SK-N-MC (cell line): ENCODE data around the gene MYO18B.

Experiments used
- DNase-seq: peaks from one replicate; pipeline ENCODE4 v3.0.0-alpha.2; 2011; ENCODE audit warnings: low read depth, low spot score
- H3K27ac ChIP-seq: fragments of 200-600 bp; sonication (generic); 2 replicates; pipeline ENCODE4 v1.5.1; 2016; ENCODE audit warnings: mixed run types
- H3K36me3 ChIP-seq: fragments of 200-600 bp; sonication (generic); 2 replicates; pipeline ENCODE4 v1.6.1; 2017; ENCODE audit warnings: antibody characterized with exemption, low read length, mixed read lengths; ENCODE audit not compliant: insufficient read depth
- H3K4me3 ChIP-seq: fragments of 200-600 bp; sonication (generic); 2 replicates; pipeline ENCODE4 v1.5.1; 2016
- H3K9ac ChIP-seq: fragments of 200-600 bp; sonication (generic); 2 replicates; pipeline ENCODE4 v1.8.0; 2017; ENCODE audit warnings: mixed run types, mixed read lengths; ENCODE audit not compliant: insufficient read length
- H3K9me3 ChIP-seq: fragments of 200-600 bp; sonication (generic); 2 replicates; pipeline ENCODE4 v1.6.1; 2017; ENCODE audit warnings: low read depth, mild to moderate bottlenecking, antibody characterized with exemption, low read length, moderate library complexity, mixed read lengths
- EZH2 ChIP-seq: fragments of 200-600 bp; sonication (generic); IDR thresholded peaks from one replicate; pipeline ENCODE4 v1.6.1; 2017; ENCODE audit warnings: antibody characterized with exemption
- FOXP2 ChIP-seq: optimal IDR thresholded peaks from 2 replicates; pipeline ENCODE3; 2011; ENCODE audit warnings: mild to moderate bottlenecking, moderate library complexity; ENCODE audit not compliant: insufficient read depth; ENCODE audit errors: extremely low read length, control extremely low read depth
- POLR2AphosphoS5 ChIP-seq: IDR thresholded peaks from 2 replicates; pipeline ENCODE4 v1.6.1; 2012; ENCODE audit warnings: mild to moderate bottlenecking, low read depth, low read length, borderline replicate concordance

MYO18B gene

GRCh38 chr22:25759825-25760231 is 17.8 kb downstream of the MYO18B start:
- no peak overlapping the region for H3K27ac ChIP-seq
- DNase-seq = no peak
- H3K4me3 ChIP-seq = no peak overlapping the region
- TF ChIP-seq FOXP2 (no peak), EZH2 (no peak), POLR2AphosphoS5 (no peak)
- H3K9me3 ChIP-seq = no peaks in the 10 kb centered on the region
- no peak overlapping the region for H3K9ac ChIP-seq
- H3K36me3 ChIP-seq = no peaks in the 10 kb centered on the region

- TF ChIP-seq POLR2AphosphoS5 = no peak
- TF ChIP-seq FOXP2 = no peak
- TF ChIP-seq EZH2 = no peak
- DNase-seq = no peak
- no peaks in the 10 kb centered on the region for H3K9me3 ChIP-seq
- H3K36me3 ChIP-seq = no peaks in the 10 kb centered on the region
- no peak overlapping the region for H3K27ac ChIP-seq
- H3K9ac ChIP-seq = no peak overlapping the region
- no peak overlapping the region for H3K4me3 ChIP-seq
Observed at GRCh38 chr22:25760294-25760693, 18.3 kb downstream of the MYO18B start.

GRCh38 chr22:25760848-25761595 is 19.0 kb downstream of the MYO18B start:
- Histone ChIP-seq H3K36me3 (no peaks in the 10 kb centered on the region), H3K27ac (no peak overlapping the region), H3K4me3 (no peak overlapping the region), H3K9me3 (no peaks in the 10 kb centered on the region), H3K9ac (no peak overlapping the region)
- DNase-seq = no peak
- no peak for TF ChIP-seq EZH2
- no peak for TF ChIP-seq FOXP2
- no peak for TF ChIP-seq POLR2AphosphoS5

- DNase-seq = no peak
- H3K27ac ChIP-seq = no peak overlapping the region
- H3K9me3 ChIP-seq = no peaks in the 10 kb centered on the region
- H3K4me3 ChIP-seq = no peak overlapping the region
- no peak overlapping the region for H3K9ac ChIP-seq
- H3K36me3 ChIP-seq = no peaks in the 10 kb centered on the region
- TF ChIP-seq EZH2 (no peak), FOXP2 (no peak)
Observed at GRCh38 chr22:25762147-25762546, 20.2 kb downstream of the MYO18B start.

GRCh38 chr22:25763239-25763777 is 21.3 kb downstream of the MYO18B start:
- no peak for DNase-seq
- H3K27ac ChIP-seq = no peak overlapping the region

GRCh38 chr22:25764270-25765015 is 22.5 kb downstream of the MYO18B start:
- no peak overlapping the region for H3K27ac ChIP-seq
- H3K9me3 ChIP-seq = no peaks in the 10 kb centered on the region
- TF ChIP-seq POLR2AphosphoS5 (no peak), EZH2 (no peak), FOXP2 (no peak)
- no peaks in the 10 kb centered on the region for H3K36me3 ChIP-seq
- no peak overlapping the region for H3K4me3 ChIP-seq
- DNase-seq = no peak
- no peak overlapping the region for H3K9ac ChIP-seq

More at GRCh38 chr22:25763239-25763777, 21.3 kb downstream of the MYO18B start:
- Histone ChIP-seq H3K4me3 (no peak overlapping the region), H3K9me3 (no peaks in the 10 kb centered on the region), H3K36me3 (no peaks in the 10 kb centered on the region), H3K9ac (no peak overlapping the region)
- no peak for TF ChIP-seq EZH2

GRCh38 chr22:25765016-25765367 is 23.0 kb downstream of the MYO18B start:
- no peak for DNase-seq
- H3K27ac ChIP-seq = no peak overlapping the region
- no peaks in the 10 kb centered on the region for H3K9me3 ChIP-seq
- no peak overlapping the region for H3K9ac ChIP-seq
- TF ChIP-seq FOXP2 = no peak
- TF ChIP-seq EZH2 = no peak
- no peak for TF ChIP-seq POLR2AphosphoS5
- H3K4me3 ChIP-seq = no peak overlapping the region
- no peaks in the 10 kb centered on the region for H3K36me3 ChIP-seq

GRCh38 chr22:25765801-25766200 is 23.8 kb downstream of the MYO18B start:
- Histone ChIP-seq H3K27ac (no peak overlapping the region), H3K36me3 (no peaks in the 10 kb centered on the region), H3K9ac (no peak overlapping the region), H3K4me3 (no peak overlapping the region), H3K9me3 (no peaks in the 10 kb centered on the region)
- TF ChIP-seq FOXP2 (no peak), POLR2AphosphoS5 (no peak), EZH2 (no peak)
- no peak for DNase-seq

GRCh38 chr22:25766418-25766817 is 24.4 kb downstream of the MYO18B start:
- H3K27ac ChIP-seq = no peak overlapping the region
- TF ChIP-seq FOXP2 (no peak), EZH2 (no peak), POLR2AphosphoS5 (no peak)
- no peaks in the 10 kb centered on the region for H3K9me3 ChIP-seq
- DNase-seq = no peak
- no peaks in the 10 kb centered on the region for H3K36me3 ChIP-seq
- H3K9ac ChIP-seq = no peak overlapping the region
- no peak overlapping the region for H3K4me3 ChIP-seq
